Measurements from ENCODE around the gene AOAH. TPM values are rescaled to one million over a fixed set of nuclear protein-coding genes. Genes with fewer than 3 reads are reported as not detected.

The AOAH gene
- total RNA-seq, 2 experiments from 2014 or later, result 15.4 to 18.5 TPM

GRCh38 chr7:36526863-36527548, 197.3 kb downstream of the AOAH start:
- Mint-ChIP-seq H3K9me3 (no peaks in the 10 kb centered on the region), H3K4me1 (peaks cover 33% of the 10 kb centered on the region), H3K27me3 (no peaks in the 10 kb centered on the region), H3K36me3 (ENCODE audit: low read depth) (peaks cover 16% of the 10 kb centered on the region), H3K4me3 (no peak overlapping the region), H3K27ac (no peak overlapping the region)
- CTCF ChIA-PET, result no interaction called here
- no peak for DNase-seq
- POLR2A ChIA-PET, result no interaction called here

DNA sequence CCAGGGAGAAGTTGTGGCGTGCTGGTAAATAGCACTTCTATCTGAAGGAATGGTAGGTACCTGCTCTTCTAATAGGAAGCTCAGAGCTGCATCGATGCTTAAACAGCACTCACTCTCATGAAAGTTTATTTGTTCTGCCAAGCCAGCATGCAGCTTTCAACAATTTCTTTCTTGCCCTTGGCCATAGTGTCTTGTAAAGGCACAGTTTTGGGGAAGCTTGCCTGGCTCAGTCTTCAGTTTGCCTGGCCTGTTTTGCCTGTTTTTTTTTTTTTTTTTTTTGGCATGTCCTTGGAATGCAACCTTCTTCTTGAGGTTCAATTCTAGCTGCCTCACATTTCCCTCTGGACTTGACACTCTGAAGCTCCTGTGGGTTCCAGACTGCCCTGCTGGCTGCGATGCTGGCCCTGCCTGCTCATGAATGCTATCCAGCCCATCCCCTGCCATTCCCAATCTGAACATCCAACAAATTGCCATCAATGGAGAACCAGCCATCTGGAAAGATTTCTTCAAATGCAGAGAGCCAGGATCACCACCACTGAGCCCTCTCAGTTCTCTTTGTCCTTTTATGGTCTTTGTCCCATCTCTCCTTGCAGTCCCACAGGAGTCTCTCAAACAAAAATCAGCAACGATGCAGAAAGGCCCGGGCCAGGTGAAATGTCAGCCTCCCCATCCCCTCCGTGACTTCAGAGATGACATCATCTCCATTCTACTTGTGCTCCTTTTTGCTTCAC, 200.8 kb downstream of the AOAH start:
- peaks cover 32% of the 10 kb centered on the region for H3K4me1 Mint-ChIP-seq
- ChIA-PET CTCF (no interaction called here), POLR2A (no interaction called here)
- no peaks in the 10 kb centered on the region for H3K27me3 Mint-ChIP-seq
- no peaks in the 10 kb centered on the region for H3K9me3 Mint-ChIP-seq
- no peak for DNase-seq
- H3K4me3 Mint-ChIP-seq, result no peak overlapping the region
- H3K27ac Mint-ChIP-seq, result no peak overlapping the region
- peaks cover 13% of the 10 kb centered on the region for H3K36me3 Mint-ChIP-seq (ENCODE audit: low read depth)

GRCh38 chr7:36522453-36523007, 201.8 kb downstream of the AOAH start:
- peaks cover 26% of the 10 kb centered on the region for H3K4me1 Mint-ChIP-seq
- POLR2A ChIA-PET, result no interaction called here
- no peaks in the 10 kb centered on the region for H3K9me3 Mint-ChIP-seq
- CTCF ChIA-PET, result no interaction called here
- no peak for DNase-seq
- no peak overlapping the region for H3K27ac Mint-ChIP-seq
- H3K36me3 Mint-ChIP-seq (ENCODE audit: low read depth), result peaks cover 9% of the 10 kb centered on the region
- H3K27me3 Mint-ChIP-seq, result no peaks in the 10 kb centered on the region
- no peak overlapping the region for H3K4me3 Mint-ChIP-seq

GRCh38 chr7:36521911-36522310, 202.4 kb downstream of the AOAH start:
- no peak overlapping the region for H3K27ac Mint-ChIP-seq
- no peak for DNase-seq
- POLR2A ChIA-PET, result no interaction called here
- H3K4me3 Mint-ChIP-seq, result no peak overlapping the region
- peaks cover 8% of the 10 kb centered on the region for H3K36me3 Mint-ChIP-seq (ENCODE audit: low read depth)
- H3K4me1 Mint-ChIP-seq, result peaks cover 24% of the 10 kb centered on the region
- no peaks in the 10 kb centered on the region for H3K27me3 Mint-ChIP-seq
- H3K9me3 Mint-ChIP-seq, result no peaks in the 10 kb centered on the region
- CTCF ChIA-PET, result no interaction called here

DNA sequence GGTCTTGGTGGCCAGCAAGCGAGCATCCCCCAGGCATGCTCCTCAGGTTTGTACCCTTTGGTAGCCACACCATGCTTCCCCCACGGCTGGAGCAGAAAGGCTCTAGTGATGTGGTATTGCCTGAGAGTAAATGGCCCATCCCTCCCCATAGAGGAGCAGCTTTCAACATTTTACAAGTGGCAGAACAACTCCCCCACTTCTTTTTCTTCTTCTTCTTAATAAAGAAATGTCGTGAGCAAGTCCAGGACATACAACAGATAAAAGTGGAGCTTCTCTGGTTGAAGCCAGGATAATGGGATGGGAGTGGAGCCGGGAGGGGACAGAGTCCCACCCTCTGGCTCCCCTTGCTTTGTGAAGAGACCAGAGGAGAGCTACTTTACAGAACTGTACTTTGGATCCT, 203.2 kb downstream of the AOAH start:
- ChIA-PET CTCF (no interaction called here), POLR2A (no interaction called here)

GRCh38 chr7:36515847-36516246, 208.4 kb downstream of the AOAH start:
- POLR2A ChIA-PET, result no interaction called here
- Mint-ChIP-seq H3K9me3 (no peaks in the 10 kb centered on the region), H3K36me3 (ENCODE audit: low read depth) (no peaks in the 10 kb centered on the region), H3K27me3 (no peaks in the 10 kb centered on the region), H3K4me3 (peak overlapping the region; percentile 33), H3K4me1 (peaks cover 19% of the 10 kb centered on the region), H3K27ac (peak overlapping the region; percentile 38)
- CTCF ChIA-PET, result no interaction called here
- no peak for DNase-seq

More for the DNA sequence above, 203.2 kb downstream of the AOAH start:
- Mint-ChIP-seq H3K9me3 (no peaks in the 10 kb centered on the region), H3K27ac (no peak overlapping the region), H3K36me3 (ENCODE audit: low read depth) (peaks cover 4% of the 10 kb centered on the region), H3K27me3 (no peaks in the 10 kb centered on the region), H3K4me3 (no peak overlapping the region), H3K4me1 (peaks cover 24% of the 10 kb centered on the region)
- no peak for DNase-seq

DNA sequence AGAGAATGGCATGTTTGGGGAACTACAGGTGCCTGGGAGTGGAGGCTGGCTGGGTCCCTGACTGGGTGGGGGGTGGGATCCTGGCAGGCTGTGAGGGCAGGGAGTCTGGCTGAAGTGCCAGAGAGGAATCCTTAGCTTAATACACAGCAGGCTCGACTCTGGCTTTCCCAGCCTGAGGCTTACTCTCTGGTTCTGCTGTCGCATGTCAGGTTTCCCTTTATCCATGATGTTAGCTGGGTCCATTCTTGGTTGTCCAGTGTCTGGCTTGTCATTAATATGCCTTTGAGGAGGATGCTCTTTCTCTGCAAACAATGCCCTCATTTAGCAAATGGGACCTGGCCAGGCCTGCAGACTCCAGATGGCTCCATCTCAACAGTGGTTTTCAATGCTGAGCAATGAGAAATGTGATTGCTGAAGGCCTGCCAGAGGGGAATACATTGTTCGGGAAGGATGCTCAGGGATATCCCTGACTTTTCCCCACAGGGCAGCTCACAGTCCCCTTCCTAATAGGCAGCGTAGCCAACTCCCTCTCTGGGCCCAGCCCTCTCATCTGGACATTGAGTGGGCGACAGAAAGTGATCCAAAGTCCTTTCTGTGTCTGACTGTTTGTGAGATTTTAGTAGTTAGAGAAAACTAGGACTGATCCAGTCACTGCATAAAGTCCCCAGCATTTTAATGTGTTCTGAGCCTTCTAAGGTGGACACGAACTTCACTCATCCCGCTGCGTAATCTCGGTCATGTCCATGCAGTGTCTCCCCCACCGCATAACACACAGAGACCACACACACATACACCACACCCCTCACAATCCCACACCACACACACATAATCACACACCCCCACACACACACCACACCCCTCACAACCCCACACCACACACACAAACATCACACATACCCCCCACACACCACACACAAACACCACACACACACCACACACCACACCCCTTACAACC, 209.7 kb downstream of the AOAH start:
- POLR2A ChIA-PET, result no interaction called here
- no peak overlapping the region for H3K4me3 Mint-ChIP-seq
- no peak for DNase-seq
- H3K9me3 Mint-ChIP-seq, result no peaks in the 10 kb centered on the region
- no peaks in the 10 kb centered on the region for H3K36me3 Mint-ChIP-seq (ENCODE audit: low read depth)
- peaks cover 18% of the 10 kb centered on the region for H3K4me1 Mint-ChIP-seq
- no peak overlapping the region for H3K27ac Mint-ChIP-seq
- H3K27me3 Mint-ChIP-seq, result no peaks in the 10 kb centered on the region
- CTCF ChIA-PET, result interaction anchor here (1.5 kb wide), 1 partner anchor 667 kb away, joined by 3 read pairs; no protein-coding TSS in a partner anchor

DNA sequence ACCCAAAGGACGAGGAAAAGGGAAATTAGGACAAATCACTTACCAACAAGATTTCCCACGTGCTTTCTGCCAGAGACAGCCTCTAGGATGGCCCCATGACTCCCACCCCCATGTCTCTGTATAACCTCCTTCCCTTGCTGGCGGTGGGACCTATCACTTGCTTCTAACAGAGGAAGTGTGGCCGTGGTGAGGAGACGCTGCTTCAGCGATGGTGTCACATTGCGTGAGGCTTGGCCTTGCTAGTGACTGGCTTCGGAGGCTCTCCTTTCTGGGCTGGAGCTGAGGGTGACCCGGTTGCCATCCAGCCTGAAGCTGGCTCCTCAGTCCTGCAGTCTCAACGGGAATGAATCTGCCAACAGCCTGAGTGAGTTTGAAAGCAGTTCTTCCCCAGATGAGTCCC, 210.9 kb downstream of the AOAH start:
- ChIA-PET POLR2A (no interaction called here), CTCF (interaction anchor here (1.5 kb wide), 1 partner anchor 669 kb away, joined by 3 read pairs; no protein-coding TSS in a partner anchor)
- no peaks in the 10 kb centered on the region for H3K9me3 Mint-ChIP-seq
- no peak overlapping the region for H3K4me3 Mint-ChIP-seq
- peaks cover 18% of the 10 kb centered on the region for H3K4me1 Mint-ChIP-seq
- no peak for DNase-seq
- no peaks in the 10 kb centered on the region for H3K27me3 Mint-ChIP-seq
- no peak overlapping the region for H3K27ac Mint-ChIP-seq
- H3K36me3 Mint-ChIP-seq (ENCODE audit: low read depth), result no peaks in the 10 kb centered on the region

- CTCF ChIA-PET, result no interaction called here
- Mint-ChIP-seq H3K27me3 (no peaks in the 10 kb centered on the region), H3K4me3 (no peak overlapping the region), H3K36me3 (ENCODE audit: low read depth) (no peaks in the 10 kb centered on the region), H3K4me1 (peaks cover 16% of the 10 kb centered on the region), H3K27ac (no peak overlapping the region), H3K9me3 (no peaks in the 10 kb centered on the region)
- no peak for DNase-seq
- POLR2A ChIA-PET, result no interaction called here
These were observed 211.7 kb downstream of the AOAH start for GRCh38 chr7:36512616-36513015.

DNA sequence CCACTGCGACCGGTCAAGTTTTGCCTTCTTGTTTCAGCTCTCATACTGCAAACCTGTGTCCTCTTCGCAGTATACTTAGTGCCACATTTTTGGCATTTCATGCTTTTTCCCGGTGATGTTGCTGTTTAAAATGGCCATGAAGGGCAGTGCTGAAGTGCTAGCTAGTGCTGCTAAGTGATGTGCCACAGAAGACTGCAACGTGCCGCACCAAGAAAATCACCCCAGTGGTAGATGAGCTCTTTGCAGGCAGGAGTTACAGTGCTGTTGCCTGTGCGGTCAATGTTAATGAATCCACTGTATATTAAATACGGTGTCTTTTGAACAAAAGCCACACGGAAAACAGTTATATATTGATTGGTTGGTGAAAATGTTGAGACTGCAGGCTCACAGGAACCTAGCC, 214.3 kb downstream of the AOAH start:
- Mint-ChIP-seq H3K4me1 (no peaks in the 10 kb centered on the region), H3K36me3 (ENCODE audit: low read depth) (no peaks in the 10 kb centered on the region), H3K27ac (no peak overlapping the region), H3K9me3 (no peaks in the 10 kb centered on the region), H3K27me3 (no peaks in the 10 kb centered on the region), H3K4me3 (no peak overlapping the region)
- DNase-seq, result no peak
- ChIA-PET POLR2A (no interaction called here), CTCF (no interaction called here)

GRCh38 chr7:36507475-36508440, 216.5 kb downstream of the AOAH start:
- CTCF ChIA-PET, result interaction anchor here (0.9 kb wide), 1 partner anchor 163 kb away, joined by 3 read pairs; no protein-coding TSS in a partner anchor
- no peak overlapping the region for H3K4me3 Mint-ChIP-seq
- H3K27ac Mint-ChIP-seq, result no peak overlapping the region
- no peaks in the 10 kb centered on the region for H3K27me3 Mint-ChIP-seq
- H3K4me1 Mint-ChIP-seq, result no peaks in the 10 kb centered on the region
- peaks cover 8% of the 10 kb centered on the region for H3K9me3 Mint-ChIP-seq
- POLR2A ChIA-PET, result no interaction called here
- no peak for DNase-seq
- H3K36me3 Mint-ChIP-seq (ENCODE audit: low read depth), result no peaks in the 10 kb centered on the region

- Mint-ChIP-seq H3K27me3 (no peaks in the 10 kb centered on the region), H3K9me3 (peaks cover 8% of the 10 kb centered on the region), H3K4me1 (no peaks in the 10 kb centered on the region), H3K27ac (no peak overlapping the region), H3K36me3 (ENCODE audit: low read depth) (no peaks in the 10 kb centered on the region), H3K4me3 (no peak overlapping the region)
- no peak for DNase-seq
- CTCF ChIA-PET, result no interaction called here
- POLR2A ChIA-PET, result no interaction called here
These were observed 217.5 kb downstream of the AOAH start for GRCh38 chr7:36506820-36507219.

All from activated CD4-positive, alpha-beta memory T cell treated with anti-CD3 and anti-CD28 coated beads, Interleukin-2, amount 10 ng/mL, durations not matched to agents 7 days and 5 days (primary cell).